K562 (cell line): ENCODE results near the gene CACNB1. TPM values are rescaled to one million over a fixed set of nuclear protein-coding genes. Genes with fewer than 3 reads are reported as not detected.

Experiments used
- ATAC-seq: fragments of 200-7000 bp; cut with Tn5 transposase; 3 replicates; pipeline ENCODE4 v1.9.1; 2020; ENCODE audit warnings: moderate library complexity
- BruUV-seq: library from RNA; stranded (reverse); fragments of 400-500 nt; replicated peaks from 2 replicates; lab custom pipeline; 2021; lab: Mats Ljungman, UMichigan
- CTCF ChIA-PET: fragments of 300-600 bp; formaldehyde crosslinking; extraction: SDS; loops from one replicate; lab custom pipeline; 2021; ENCODE audit warnings: low intra/inter-chr PET ratio; lab: Yijun Ruan, JAX
- POLR2A ChIA-PET: fragments of 300-600, 350-650 bp; sonication (Branson Sonifier 250); formaldehyde crosslinking; extraction: SDS; loops from one replicate; lab custom pipeline; 2021; ENCODE audit warnings: antibody characterized with exemption, inconsistent platforms; lab: Yijun Ruan, JAX
- DNase-seq, 4 experiments: peaks; one replicate each; pipeline versions ENCODE4 v3.0.0 to v3.0.0-alpha.2; 2011 to 2018; ENCODE audit warnings: low spot score in 3 of 4, mixed read lengths in 3 of 4; ENCODE audit errors: extremely low read depth in 1 of 4
- FAIRE-seq: peaks from 2 replicates; lab custom pipeline; 2011; peaks lifted over from hg19 to GRCh38; lab: Jason Lieb, UNC
- H2AFZ ChIP-seq: 2 replicates; pipeline ENCODE4 v1.6.0; 2011; ENCODE audit warnings: low read depth, low read length, control low read depth, inconsistent platforms
- H3K27ac ChIP-seq: fragments of 200-600 bp; 3 replicates; pipeline ENCODE4 v1.8.0; 2011; ENCODE audit warnings: low read depth, mild to moderate bottlenecking, control low read depth, inconsistent platforms, low read length, moderate library complexity, mixed read lengths; ENCODE audit errors: extremely low read depth
- H3K27me3 ChIP-seq, 2 experiments: fragments of 300-600 bp in 1 of 2; 2 replicates in 1 of 2; 3 replicates in 1 of 2; pipeline versions ENCODE4 v1.6.0 to v1.8.0; 2011; ENCODE audit warnings: inconsistent platforms in 2 of 2, low read length in 2 of 2, mild to moderate bottlenecking in 1 of 2, mixed read lengths in 1 of 2, moderate library complexity in 1 of 2; ENCODE audit not compliant: control insufficient read depth in 2 of 2, insufficient read depth in 2 of 2
- H3K36me3 ChIP-seq: fragments of 300-600 bp; 3 replicates; pipeline ENCODE4 v1.8.0; 2011; ENCODE audit warnings: mild to moderate bottlenecking, low read length, inconsistent platforms; ENCODE audit not compliant: control insufficient read depth, insufficient read depth
- H3K4me1 ChIP-seq, 2 experiments: fragments of 200-600 bp in 1 of 2; replicated peaks in 1 of 2; 2 replicates in 1 of 2; 3 replicates in 1 of 2; pipeline versions ENCODE4 v1.5.1 to v1.8.0; 2011; ENCODE audit warnings: inconsistent platforms in 2 of 2, low read length in 2 of 2, mild to moderate bottlenecking in 1 of 2, mixed read lengths in 1 of 2, moderate library complexity in 1 of 2; ENCODE audit not compliant: control insufficient read depth in 2 of 2, insufficient read depth in 2 of 2
- H3K4me2 ChIP-seq: 2 replicates; pipeline ENCODE4 v1.6.1; 2011; ENCODE audit warnings: low read length, control low read depth, inconsistent platforms, mixed read lengths; ENCODE audit not compliant: insufficient read depth
- H3K4me3 ChIP-seq: fragments of 200-600 bp; sonication (generic), shearing (Covaris generic); 2 replicates; pipeline ENCODE4 v1.5.1; 2016; ENCODE audit warnings: control low read depth, inconsistent platforms
- H3K79me2 ChIP-seq: fragments of 200-600 bp; 3 replicates; pipeline ENCODE4 v1.8.0; 2011; ENCODE audit warnings: low read length, inconsistent platforms; ENCODE audit not compliant: control insufficient read depth, insufficient read depth
- H3K9ac ChIP-seq, 2 experiments: 2 replicates each; pipeline versions ENCODE4 v1.6.0 to v1.6.1; 2011; ENCODE audit warnings: low read depth in 2 of 2, low read length in 2 of 2, control low read depth in 1 of 2, inconsistent platforms in 1 of 2, mild to moderate bottlenecking in 1 of 2, mixed read lengths in 1 of 2; ENCODE audit not compliant: insufficient read depth in 1 of 2
- H3K9me1 ChIP-seq: one replicate; pipeline ENCODE4 v1.6.0; 2011; ENCODE audit warnings: inconsistent platforms, mild to moderate bottlenecking, low read length, moderate library complexity; ENCODE audit not compliant: control insufficient read depth, insufficient read depth
- H3K9me3 ChIP-seq: replicated peaks from 2 replicates; pipeline ENCODE4 v1.5.1; 2011; ENCODE audit warnings: low read depth, low read length, inconsistent platforms; ENCODE audit not compliant: control insufficient read depth, insufficient read depth
- H4K20me1 ChIP-seq: replicated peaks from 2 replicates; pipeline ENCODE4 v1.6.1; 2011; ENCODE audit warnings: low read length, inconsistent platforms, mixed read lengths; ENCODE audit not compliant: control insufficient read depth, insufficient read depth
- ATF7 ChIP-seq: fragments of 450-650 bp; IDR thresholded peaks from 2 replicates; pipeline ENCODE4 v1.7.1; 2014; ENCODE audit warnings: mild to moderate bottlenecking, moderate library complexity
- ESRRA ChIP-seq: fragments of 450-650 bp; IDR thresholded peaks from 2 replicates; pipeline ENCODE4 v1.6.1; 2014; ENCODE audit warnings: low read depth, mild to moderate bottlenecking, moderate library complexity, borderline replicate concordance
- ETV6 ChIP-seq, 3 experiments: fragments of 150-350 bp in 1 of 3; sonication (generic) in 1 of 3; formaldehyde crosslinking in 1 of 3; IDR thresholded peaks; 2 replicates each; pipeline versions ENCODE4 v1.6.1 to v1.8.0; 2014 to 2022; ENCODE audit warnings: borderline replicate concordance in 2 of 3, low read depth in 2 of 3, antibody characterized with exemption in 1 of 3, low read length in 1 of 3, mild to moderate bottlenecking in 1 of 3, missing genetic modification reagents in 1 of 3
- FOXJ3 ChIP-seq: sonication (generic); formaldehyde crosslinking; IDR thresholded peaks from 2 replicates; pipeline ENCODE4 v1.4.0; 2020; ENCODE audit warnings: mild to moderate bottlenecking, missing genetic modification reagents
- KDM5B ChIP-seq: fragments of 200-600 bp; sonication (generic); IDR thresholded peaks from 2 replicates; pipeline ENCODE4 v1.6.1; 2012; ENCODE audit warnings: low read depth, mild to moderate bottlenecking, moderate library complexity, low read length, control low read depth, inconsistent platforms; ENCODE audit not compliant: insufficient replicate concordance
- KLF6 ChIP-seq: fragments of 250-450 bp; sonication (Bioruptor Pico); IDR thresholded peaks from 2 replicates; pipeline ENCODE4 v1.4.0; 2020; ENCODE audit warnings: mild to moderate bottlenecking, moderate library complexity, borderline replicate concordance
- MAZ ChIP-seq, 2 experiments: fragments of 450-650 bp in 1 of 2; sonication (generic) in 1 of 2; formaldehyde crosslinking; IDR thresholded peaks in 1 of 2; conservative IDR thresholded peaks in 1 of 2; 2 replicates each; pipeline versions ENCODE4 v1.4.0 to v1.5.0; 2020; ENCODE audit warnings: mild to moderate bottlenecking in 1 of 2, missing genetic modification reagents in 1 of 2
- MECOM ChIP-seq: fragments of 250-450 bp; sonication (Bioruptor Pico); IDR thresholded peaks from 2 replicates; pipeline ENCODE4 v1.8.0; 2022; ENCODE audit warnings: inconsistent platforms
- ZKSCAN1 ChIP-seq: fragments of 150-350 bp; IDR thresholded peaks from 2 replicates; pipeline ENCODE4 v1.6.1; 2016; ENCODE audit warnings: low read depth, low read length
- ZKSCAN8 ChIP-seq: fragments of 200-800 bp; sonication (Bioruptor generic); IDR thresholded peaks from 2 replicates; pipeline ENCODE4 v1.6.1; 2016; ENCODE audit warnings: missing genetic modification characterization, missing compliant biosample characterization
- ZNF696 ChIP-seq: fragments of 250-450 bp; sonication (Bioruptor Pico); conservative IDR thresholded peaks from 2 replicates; pipeline ENCODE4 v1.4.0; 2020; ENCODE audit warnings: mild to moderate bottlenecking, moderate library complexity
- ZNF699 ChIP-seq: fragments of 250-450 bp; sonication (Bioruptor Pico); IDR thresholded peaks from 2 replicates; pipeline ENCODE4 v1.8.0; 2021; ENCODE audit warnings: mild to moderate bottlenecking, moderate library complexity; ENCODE audit not compliant: insufficient replicate concordance
- WGBS: fragments of 100-300 bp; shearing (Covaris generic); methylation state at CpG from one replicate; pipeline ENCODE4 v1.1.6; 2016; ENCODE audit warnings: low coverage, mixed read lengths; ENCODE audit not compliant: insufficient coverage; ENCODE audit errors: missing lambda C conversion rate; 5-methylcytosine and 5-hydroxymethylcytosine counted together
- in situ Hi-C: fragments of 300-500 bp; cut with MboI; formaldehyde crosslinking; loops from 4 replicates; pipeline ENCODE4 v1.15.0; 2018; ENCODE audit warnings: inconsistent platforms, mixed read lengths
- intact Hi-C: fragments of 100-400 bp; cut with micrococcal nuclease; formaldehyde crosslinking; loops from 2 replicates; pipeline ENCODE4 v1.14.2; 2022
- polyA plus RNA-seq, 8 experiments: library from polyadenylated mRNA; depleted of rRNA in 4 of 8; stranded (reverse) in 5 of 8; unstranded in 3 of 8; fragments of >200 nt; fragmentation: Nextera tagmentation in 2 of 8; fragmentation: Illumina TruSeq in 1 of 8; extraction: Ambion mirVana in 2 of 8; extraction: Trizol in 1 of 8; gene quantifications; 2 replicates each; pipeline versions ENCODE4 v1.2.1 to v1.2.3, GENCODE V29; 2011 to 2014; ENCODE audit warnings: inconsistent platforms in 1 of 8, missing spikeins in 1 of 8
- total RNA-seq, 7 experiments: library from RNA; depleted of rRNA in 6 of 7; stranded (reverse); fragments of >200 nt in 6 of 7; fragmentation: Illumina TruSeq in 2 of 7; extraction: Trizol in 2 of 7; gene quantifications; 2 replicates each; pipeline versions ENCODE4 v1.2.1 to v1.2.3, GENCODE V29; 2011 to 2021; ENCODE audit warnings: low replicate concordance in 1 of 7
- TF ChIP-seq, protein P1 (sequence below): fragments of 450-650 bp; IDR thresholded peaks from 2 replicates; pipeline ENCODE4 v1.6.1; 2018; ENCODE audit not compliant: partially characterized antibody
- TF ChIP-seq, protein P2 (sequence below), 2 experiments: fragments of 450-650 bp in 1 of 2; IDR thresholded peaks; 2 replicates each; pipeline ENCODE4 v1.6.1; 2011 to 2017; ENCODE audit warnings: low read depth in 2 of 2, antibody characterized with exemption in 1 of 2, borderline replicate concordance in 1 of 2, low read length in 1 of 2, mild to moderate bottlenecking in 1 of 2, mixed read lengths in 1 of 2; ENCODE audit not compliant: control insufficient read depth in 1 of 2

The CACNB1 gene
- total and polyA plus RNA-seq, 9 of the 15 experiments (the other 6 are each of a cell fraction or from before 2014, with no cell fraction given): 0.08 to 7.4 (median 3.0) TPM

DNA sequence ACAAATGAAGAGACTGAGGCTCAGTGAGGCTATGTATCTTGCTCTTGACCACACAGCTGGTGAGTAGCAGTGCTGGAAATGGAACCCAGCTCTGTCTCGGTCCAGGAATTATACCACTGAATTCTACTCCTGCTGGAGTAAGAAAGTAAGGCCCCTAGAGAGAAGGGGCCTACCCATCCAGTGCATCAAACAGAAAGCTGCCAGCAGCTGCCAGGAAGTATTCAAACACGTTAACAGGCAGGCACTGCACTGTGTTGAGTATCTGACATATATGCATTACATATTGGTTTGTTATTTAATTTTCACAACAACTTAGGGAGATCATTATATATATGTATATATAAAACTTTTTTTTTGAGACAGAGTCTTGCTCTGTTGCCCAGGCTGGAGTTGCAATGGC is 35.5 kb downstream of the CACNB1 start:
- POLR2A ChIA-PET: interaction anchor here (1.2 kb wide), 1 partner anchor 47 kb away, joined by 3 read pairs; no protein-coding TSS in a partner anchor
- Histone ChIP-seq H3K9ac (no peak overlapping the region), H3K9me1 (no peaks in the 10 kb centered on the region), H3K4me1 (peaks cover 5 to 16% of the 10 kb centered on the region in 2 experiments; a peak in 3 of 5 replicates), H3K36me3 (no peaks in the 10 kb centered on the region), H3K4me2 (no peak overlapping the region), H3K4me3 (no peak overlapping the region), H3K27ac (no peak overlapping the region), H2AFZ (no peak overlapping the region), H3K79me2 (no peaks in the 10 kb centered on the region), H3K9me3 (no peaks in the 10 kb centered on the region), H4K20me1 (no peaks in the 10 kb centered on the region), H3K27me3 (peaks cover 0 to 7% of the 10 kb centered on the region in 2 experiments; a peak in 2 of 5 replicates)
- intact Hi-C loops (no loop called here), in situ Hi-C loops (no loop called here)
- ATAC-seq (no peak), FAIRE-seq (no peak), DNase-seq (no peak)
- CTCF ChIA-PET: no interaction called here
- BruUV-seq: no TSS peak
- 16% methylated on average over 2 of the region's 2 CpGs for WGBS
- TF ChIP-seq ZKSCAN1 (no peak), ESRRA (no peak), ZNF699 (CRISPR knock-in tag) (no peak), MECOM (CRISPR knock-in tag) (no peak), KDM5B (no peak), MAZ (CRISPR knock-in tag; conservative IDR thresholded peaks at IDR 0.05 in 1 of 2, IDR thresholded peaks at IDR 0.05 in 1 of 2) (no peak), ETV6 (IDR thresholded peaks at IDR 0.05; ENCODE audit: borderline replicate concordance in 1 of 2, low read depth in 2 of 2, low read length in 1 of 2) (no peak), ETV6 (CRISPR knock-in tag; IDR thresholded peaks at IDR 0.05; ENCODE audit: borderline replicate concordance) (no peak), ZKSCAN8 (CRISPR knock-in tag) (no peak), FOXJ3 (CRISPR knock-in tag) (no peak), KLF6 (CRISPR knock-in tag) (no peak), ZNF696 (CRISPR knock-in tag) (no peak), ATF7 (no peak)
- TF ChIP-seq, protein P1, sequence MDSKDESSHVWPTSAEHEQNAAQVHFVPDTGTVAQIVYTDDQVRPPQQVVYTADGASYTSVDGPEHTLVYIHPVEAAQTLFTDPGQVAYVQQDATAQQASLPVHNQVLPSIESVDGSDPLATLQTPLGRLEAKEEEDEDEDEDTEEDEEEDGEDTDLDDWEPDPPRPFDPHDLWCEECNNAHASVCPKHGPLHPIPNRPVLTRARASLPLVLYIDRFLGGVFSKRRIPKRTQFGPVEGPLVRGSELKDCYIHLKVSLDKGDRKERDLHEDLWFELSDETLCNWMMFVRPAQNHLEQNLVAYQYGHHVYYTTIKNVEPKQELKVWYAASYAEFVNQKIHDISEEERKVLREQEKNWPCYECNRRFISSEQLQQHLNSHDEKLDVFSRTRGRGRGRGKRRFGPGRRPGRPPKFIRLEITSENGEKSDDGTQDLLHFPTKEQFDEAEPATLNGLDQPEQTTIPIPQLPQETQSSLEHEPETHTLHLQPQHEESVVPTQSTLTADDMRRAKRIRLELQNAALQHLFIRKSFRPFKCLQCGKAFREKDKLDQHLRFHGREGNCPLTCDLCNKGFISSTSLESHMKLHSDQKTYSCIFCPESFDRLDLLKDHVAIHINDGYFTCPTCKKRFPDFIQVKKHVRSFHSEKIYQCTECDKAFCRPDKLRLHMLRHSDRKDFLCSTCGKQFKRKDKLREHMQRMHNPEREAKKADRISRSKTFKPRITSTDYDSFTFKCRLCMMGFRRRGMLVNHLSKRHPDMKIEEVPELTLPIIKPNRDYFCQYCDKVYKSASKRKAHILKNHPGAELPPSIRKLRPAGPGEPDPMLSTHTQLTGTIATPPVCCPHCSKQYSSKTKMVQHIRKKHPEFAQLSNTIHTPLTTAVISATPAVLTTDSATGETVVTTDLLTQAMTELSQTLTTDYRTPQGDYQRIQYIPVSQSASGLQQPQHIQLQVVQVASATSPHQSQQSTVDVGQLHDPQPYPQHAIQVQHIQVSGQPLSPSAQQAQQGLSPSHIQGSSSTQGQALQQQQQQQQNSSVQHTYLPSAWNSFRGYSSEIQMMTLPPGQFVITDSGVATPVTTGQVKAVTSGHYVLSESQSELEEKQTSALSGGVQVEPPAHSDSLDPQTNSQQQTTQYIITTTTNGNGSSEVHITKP: no peak
- TF ChIP-seq, protein P2, sequence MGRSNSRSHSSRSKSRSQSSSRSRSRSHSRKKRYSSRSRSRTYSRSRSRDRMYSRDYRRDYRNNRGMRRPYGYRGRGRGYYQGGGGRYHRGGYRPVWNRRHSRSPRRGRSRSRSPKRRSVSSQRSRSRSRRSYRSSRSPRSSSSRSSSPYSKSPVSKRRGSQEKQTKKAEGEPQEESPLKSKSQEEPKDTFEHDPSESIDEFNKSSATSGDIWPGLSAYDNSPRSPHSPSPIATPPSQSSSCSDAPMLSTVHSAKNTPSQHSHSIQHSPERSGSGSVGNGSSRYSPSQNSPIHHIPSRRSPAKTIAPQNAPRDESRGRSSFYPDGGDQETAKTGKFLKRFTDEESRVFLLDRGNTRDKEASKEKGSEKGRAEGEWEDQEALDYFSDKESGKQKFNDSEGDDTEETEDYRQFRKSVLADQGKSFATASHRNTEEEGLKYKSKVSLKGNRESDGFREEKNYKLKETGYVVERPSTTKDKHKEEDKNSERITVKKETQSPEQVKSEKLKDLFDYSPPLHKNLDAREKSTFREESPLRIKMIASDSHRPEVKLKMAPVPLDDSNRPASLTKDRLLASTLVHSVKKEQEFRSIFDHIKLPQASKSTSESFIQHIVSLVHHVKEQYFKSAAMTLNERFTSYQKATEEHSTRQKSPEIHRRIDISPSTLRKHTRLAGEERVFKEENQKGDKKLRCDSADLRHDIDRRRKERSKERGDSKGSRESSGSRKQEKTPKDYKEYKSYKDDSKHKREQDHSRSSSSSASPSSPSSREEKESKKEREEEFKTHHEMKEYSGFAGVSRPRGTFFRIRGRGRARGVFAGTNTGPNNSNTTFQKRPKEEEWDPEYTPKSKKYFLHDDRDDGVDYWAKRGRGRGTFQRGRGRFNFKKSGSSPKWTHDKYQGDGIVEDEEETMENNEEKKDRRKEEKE (IDR thresholded peaks at IDR 0.05; ENCODE audit: borderline replicate concordance in 1 of 2, control insufficient read depth in 1 of 2, low read depth in 2 of 2, low read length in 1 of 2): no peak
